Activated naive CD8-positive, alpha-beta T cell treated with anti-CD3 and anti-CD28 coated beads, Interleukin-2, amount 50 U/mL, for 24 hours (primary cell): Measurements from ENCODE around the gene SHC2.

Experiments used
- ATAC-seq: fragments of 150-1000 bp; cut with Tn5 transposase; one replicate; pipeline ENCODE4 v1.10.0; 2021
- DNase-seq: peaks from one replicate; pipeline ENCODE4 v3.0.0; 2021
- H3K27ac Mint-ChIP-seq: one replicate; pipeline ENCODE4 v1.8.0; 2021; ENCODE audit warnings: mild to moderate bottlenecking, mixed read lengths
- H3K27me3 Mint-ChIP-seq: one replicate; pipeline ENCODE4 v1.8.0; 2021; ENCODE audit warnings: mixed read lengths
- H3K36me3 Mint-ChIP-seq: one replicate; pipeline ENCODE4 v1.8.0; 2021; ENCODE audit warnings: low read depth, mixed read lengths
- H3K4me1 Mint-ChIP-seq: one replicate; pipeline ENCODE4 v1.8.0; 2021; ENCODE audit warnings: mixed read lengths
- H3K4me3 Mint-ChIP-seq: one replicate; pipeline ENCODE4 v1.8.0; 2021; ENCODE audit warnings: mild to moderate bottlenecking, moderate library complexity, mixed read lengths
- H3K9me3 Mint-ChIP-seq: one replicate; pipeline ENCODE4 v1.8.0; 2021; ENCODE audit warnings: mixed read lengths

The SHC2 gene

DNA sequence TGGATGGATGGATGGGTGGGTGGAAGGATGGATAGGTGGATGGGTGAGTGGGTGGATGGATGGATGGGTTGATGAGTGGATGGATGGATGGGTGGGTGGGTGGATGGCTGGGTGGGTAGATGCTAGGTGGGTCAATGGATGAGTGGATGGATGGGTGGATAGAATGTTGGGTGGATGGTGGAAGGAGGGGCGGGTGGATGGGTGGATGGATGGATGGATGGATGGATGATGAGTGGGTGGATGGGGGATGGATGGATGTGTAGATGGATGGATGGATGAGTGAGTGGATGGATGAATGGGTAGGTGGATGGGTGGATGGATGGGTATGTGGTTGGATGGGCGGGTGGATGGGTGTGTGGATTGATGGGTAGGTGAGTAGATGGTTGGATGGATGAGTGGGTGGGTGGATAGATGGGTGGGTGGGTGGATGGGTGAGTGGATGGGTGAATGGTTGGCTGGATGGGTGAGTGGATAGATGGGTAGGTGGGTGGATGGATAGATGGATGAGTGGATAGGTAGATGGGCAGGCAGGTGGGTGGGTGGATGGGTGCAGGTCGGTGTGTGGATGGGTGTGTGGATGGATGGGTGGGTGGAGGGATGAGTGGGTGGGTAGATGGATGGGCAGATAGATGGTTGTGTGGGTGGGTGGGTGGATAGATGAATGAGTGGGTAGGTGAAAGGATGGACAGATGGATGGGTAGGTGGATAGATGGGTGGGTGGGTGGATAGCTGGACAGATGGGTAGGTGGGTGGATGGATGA lies 4.4 kb upstream of the SHC2 start:
- no peaks in the 10 kb centered on the region for H3K36me3 Mint-ChIP-seq
- H3K9me3 Mint-ChIP-seq: peaks cover 4% of the 10 kb centered on the region
- peaks cover 2% of the 10 kb centered on the region for H3K4me1 Mint-ChIP-seq
- H3K4me3 Mint-ChIP-seq: no peak overlapping the region
- DNase-seq (no peak), ATAC-seq (no peak)
- H3K27ac Mint-ChIP-seq: no peak overlapping the region
- peaks cover 11% of the 10 kb centered on the region for H3K27me3 Mint-ChIP-seq

DNA sequence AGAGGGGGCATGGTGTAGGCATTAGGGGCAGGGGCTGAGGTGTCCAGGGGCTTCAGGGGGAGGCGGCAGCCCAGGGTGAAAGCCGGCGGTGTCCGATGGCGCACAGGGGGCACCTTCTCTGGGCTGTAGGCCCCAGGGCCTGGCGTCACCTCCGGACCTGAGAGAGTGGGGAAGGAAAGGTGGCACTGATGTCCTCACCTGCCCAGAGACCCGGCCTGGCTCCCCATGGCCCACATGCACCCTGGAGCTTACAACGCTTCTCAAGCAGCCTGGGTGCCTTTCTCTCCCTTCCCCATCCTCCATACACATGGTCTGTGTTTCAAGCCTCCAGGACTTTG lies 3.3 kb upstream of the SHC2 start:
- ATAC-seq: no peak
- Mint-ChIP-seq H3K36me3 (no peaks in the 10 kb centered on the region), H3K27me3 (peaks cover 18% of the 10 kb centered on the region), H3K4me3 (no peak overlapping the region), H3K9me3 (peaks cover 4% of the 10 kb centered on the region), H3K27ac (no peak overlapping the region), H3K4me1 (peaks cover 7% of the 10 kb centered on the region)
- DNase-seq: no peak

GRCh38 chr19:463483-464207 lies 2.8 kb upstream of the SHC2 start:
- ATAC-seq: no peak
- H3K9me3 Mint-ChIP-seq: peaks cover 4% of the 10 kb centered on the region
- no peak overlapping the region for H3K27ac Mint-ChIP-seq
- DNase-seq: no peak
- H3K4me3 Mint-ChIP-seq: no peak overlapping the region
- peaks cover 7% of the 10 kb centered on the region for H3K4me1 Mint-ChIP-seq
- peaks cover 18% of the 10 kb centered on the region for H3K27me3 Mint-ChIP-seq
- no peaks in the 10 kb centered on the region for H3K36me3 Mint-ChIP-seq

- no peak for ATAC-seq
- no peak overlapping the region for H3K27ac Mint-ChIP-seq
- no peaks in the 10 kb centered on the region for H3K36me3 Mint-ChIP-seq
- H3K4me1 Mint-ChIP-seq: peaks cover 9% of the 10 kb centered on the region
- H3K27me3 Mint-ChIP-seq: peaks cover 22% of the 10 kb centered on the region
- peaks cover 4% of the 10 kb centered on the region for H3K9me3 Mint-ChIP-seq
- H3K4me3 Mint-ChIP-seq: no peak overlapping the region
- peak; percentile 9 for DNase-seq
Observed at GRCh38 chr19:461721-462551, 1.1 kb upstream of the SHC2 start.

DNA sequence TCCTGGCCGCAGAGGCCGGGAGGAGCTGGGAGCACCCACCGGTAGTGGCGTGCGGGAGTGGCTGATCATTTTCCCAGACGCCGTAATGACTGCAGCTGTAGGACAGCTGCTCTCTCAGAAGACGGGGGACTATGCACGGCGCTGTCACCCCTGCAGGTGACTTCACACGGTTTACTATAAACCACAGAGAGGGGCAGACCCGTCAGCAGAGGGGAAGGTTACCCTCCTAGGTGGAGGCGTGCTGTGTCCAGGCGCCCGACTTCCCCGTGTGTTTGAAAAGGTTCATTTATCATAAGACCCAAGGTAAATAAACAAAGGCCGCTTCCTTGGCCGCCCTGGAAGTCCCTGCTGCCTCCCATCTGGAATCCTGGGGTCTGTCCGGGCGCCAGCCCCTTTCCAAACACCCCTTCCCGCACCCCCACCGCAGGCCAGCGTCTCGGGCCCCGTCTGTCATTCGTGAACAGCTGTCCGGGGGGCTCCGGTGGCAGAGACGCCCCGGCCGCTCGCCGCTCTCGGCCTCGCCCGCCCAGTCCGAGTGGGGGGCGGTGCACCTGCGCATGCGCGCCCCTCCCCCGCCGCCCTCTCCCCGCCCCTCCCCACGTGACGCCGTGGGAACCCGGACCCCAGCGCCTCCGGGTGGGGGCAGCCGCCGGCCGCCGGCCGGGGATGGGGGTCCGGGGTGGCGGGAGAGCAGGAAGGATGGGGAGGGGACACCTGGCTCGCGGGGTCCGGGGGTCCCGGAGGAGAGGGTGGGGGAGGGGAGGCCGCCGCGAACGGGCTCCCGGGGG lies 915 bp downstream of the SHC2 start:
- peaks cover 4% of the 10 kb centered on the region for H3K9me3 Mint-ChIP-seq
- peaks cover 24% of the 10 kb centered on the region for H3K27me3 Mint-ChIP-seq
- peak; percentile 35 for DNase-seq
- H3K27ac Mint-ChIP-seq: peak overlapping the region; percentile 67
- H3K4me3 Mint-ChIP-seq: peak overlapping the region; percentile 67
- H3K36me3 Mint-ChIP-seq: no peaks in the 10 kb centered on the region
- peak; percentile 67 for ATAC-seq
- peaks cover 9% of the 10 kb centered on the region for H3K4me1 Mint-ChIP-seq

- Mint-ChIP-seq H3K4me3 (no peak overlapping the region), H3K4me1 (peaks cover 9% of the 10 kb centered on the region), H3K27me3 (peaks cover 24% of the 10 kb centered on the region), H3K36me3 (no peaks in the 10 kb centered on the region), H3K9me3 (no peaks in the 10 kb centered on the region), H3K27ac (no peak overlapping the region)
- ATAC-seq: no peak
- DNase-seq: no peak
Observed at GRCh38 chr19:458091-459042, 2.5 kb downstream of the SHC2 start.

DNA sequence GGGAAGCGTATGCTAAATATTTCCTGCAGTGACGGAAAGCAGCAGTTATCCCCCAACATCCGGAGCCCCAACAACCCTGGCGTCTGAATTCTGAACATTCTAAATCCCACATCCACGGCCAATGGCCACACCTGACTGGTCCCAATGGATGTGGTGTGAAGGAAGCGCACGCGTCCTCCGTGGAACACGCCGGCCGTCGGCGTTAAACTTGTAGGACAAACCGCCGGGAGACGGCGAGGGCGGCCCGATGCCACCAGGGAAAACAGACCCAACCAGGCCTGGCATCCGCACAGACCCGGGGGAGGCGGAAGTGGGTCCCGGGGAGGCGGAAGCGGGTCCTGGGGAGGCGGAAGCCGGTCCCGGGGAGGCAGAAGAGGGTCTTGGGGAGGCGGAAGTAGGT lies 3.2 kb downstream of the SHC2 start:
- ATAC-seq: no peak
- Mint-ChIP-seq H3K27ac (no peak overlapping the region), H3K4me3 (no peak overlapping the region), H3K4me1 (peaks cover 9% of the 10 kb centered on the region), H3K27me3 (peaks cover 22% of the 10 kb centered on the region), H3K9me3 (no peaks in the 10 kb centered on the region), H3K36me3 (no peaks in the 10 kb centered on the region)
- DNase-seq: no peak

DNA sequence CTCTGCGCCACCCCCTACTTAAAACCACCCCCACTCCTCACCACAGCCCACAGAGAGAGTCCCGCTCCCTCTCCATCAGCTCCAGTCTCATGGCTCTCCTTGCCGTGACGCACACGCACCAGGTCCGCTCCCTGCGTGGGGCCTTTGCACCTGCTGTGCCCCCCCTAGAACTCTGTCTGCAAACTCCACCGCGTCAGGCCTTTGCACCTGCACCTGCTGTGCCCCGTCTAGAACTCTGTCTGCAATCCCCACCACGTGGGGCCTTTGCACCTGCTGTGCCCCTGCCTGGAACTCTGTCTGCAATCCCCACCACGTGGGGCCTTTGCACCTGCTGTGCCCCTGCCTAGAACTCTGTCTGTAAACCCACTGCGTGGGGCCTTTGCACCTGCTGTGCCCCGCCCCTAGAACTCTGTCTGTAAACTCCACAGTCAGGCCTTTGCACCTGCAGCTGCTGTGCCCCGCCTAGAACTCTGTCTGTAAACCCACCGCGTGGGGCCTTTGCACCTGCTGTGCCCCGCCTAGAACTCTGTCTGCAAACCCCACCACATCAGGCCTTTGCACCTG lies 4.2 kb downstream of the SHC2 start:
- no peaks in the 10 kb centered on the region for H3K36me3 Mint-ChIP-seq
- no peak overlapping the region for H3K4me3 Mint-ChIP-seq
- ATAC-seq (no peak), DNase-seq (no peak)
- peaks cover 15% of the 10 kb centered on the region for H3K27me3 Mint-ChIP-seq
- no peak overlapping the region for H3K27ac Mint-ChIP-seq
- H3K4me1 Mint-ChIP-seq: peaks cover 8% of the 10 kb centered on the region
- no peaks in the 10 kb centered on the region for H3K9me3 Mint-ChIP-seq

DNA sequence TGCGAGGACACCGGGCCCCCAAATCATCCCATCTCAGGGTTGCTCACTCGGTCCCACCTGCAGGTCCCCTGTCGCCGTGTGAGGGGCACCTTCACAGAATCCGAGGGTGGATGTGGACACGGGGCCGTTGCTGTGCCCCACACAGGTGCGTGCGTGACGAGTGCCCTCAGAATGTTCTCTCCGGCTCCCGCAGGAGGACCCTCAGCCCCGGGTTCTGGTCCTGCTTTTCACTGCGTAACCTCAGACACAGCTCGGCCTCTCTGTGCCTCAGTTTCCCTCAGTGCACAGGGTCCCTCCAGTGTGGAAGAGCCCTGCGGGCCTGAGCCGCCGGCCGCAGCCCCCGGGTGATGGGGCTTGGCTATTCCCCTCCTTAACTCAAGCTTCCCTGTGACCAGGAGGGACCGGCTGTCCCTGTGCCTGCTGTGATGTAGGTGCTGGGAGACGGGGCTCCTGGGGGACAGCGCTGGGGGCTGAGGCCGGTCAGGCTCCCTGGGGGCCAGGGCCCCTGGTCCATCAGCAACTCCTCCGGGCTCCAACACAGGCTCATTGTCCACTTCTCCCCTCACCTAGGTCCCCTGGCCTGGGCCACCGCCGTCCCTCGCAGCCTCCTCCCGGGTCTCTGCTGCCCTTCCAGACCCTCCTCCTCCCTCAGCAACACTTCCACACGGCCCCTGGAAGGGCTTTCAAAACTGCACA lies 4.8 kb downstream of the SHC2 start:
- Mint-ChIP-seq H3K27ac (no peak overlapping the region), H3K27me3 (peaks cover 13% of the 10 kb centered on the region), H3K36me3 (no peaks in the 10 kb centered on the region), H3K9me3 (no peaks in the 10 kb centered on the region), H3K4me1 (peaks cover 7% of the 10 kb centered on the region), H3K4me3 (no peak overlapping the region)
- DNase-seq: no peak
- peak; percentile 17 for ATAC-seq

GRCh38 chr19:455031-455705 lies 5.7 kb downstream of the SHC2 start:
- Mint-ChIP-seq H3K27me3 (peaks cover 13% of the 10 kb centered on the region), H3K9me3 (peaks cover 4% of the 10 kb centered on the region), H3K36me3 (no peaks in the 10 kb centered on the region), H3K4me1 (peaks cover 7% of the 10 kb centered on the region), H3K27ac (no peak overlapping the region), H3K4me3 (no peak overlapping the region)
- DNase-seq: no peak
- ATAC-seq: no peak

- no peak for ATAC-seq
- no peaks in the 10 kb centered on the region for H3K36me3 Mint-ChIP-seq
Observed at GRCh38 chr19:453606-454005, 7.2 kb downstream of the SHC2 start.

DNA sequence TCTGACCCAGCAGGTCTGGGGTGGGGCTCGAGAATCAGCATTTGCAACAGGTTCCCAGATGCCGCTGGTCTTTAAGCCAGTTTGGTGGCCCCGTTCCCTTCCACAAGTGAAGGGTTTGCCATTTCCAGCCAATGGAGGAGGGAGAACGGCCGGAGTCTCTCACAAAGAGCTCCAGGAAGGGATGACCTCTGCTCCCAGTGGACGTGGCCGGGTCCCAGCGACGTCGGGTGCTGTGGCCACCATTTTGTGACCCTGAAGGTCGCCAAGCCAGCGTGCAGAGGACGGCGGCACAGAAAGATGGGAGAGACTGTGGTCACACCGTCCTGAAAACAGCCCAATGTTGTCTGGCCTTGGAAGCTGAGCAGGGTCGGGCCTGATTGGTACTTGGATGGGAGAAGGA lies 8.0 kb downstream of the SHC2 start:
- Mint-ChIP-seq H3K4me3 (no peak overlapping the region), H3K9me3 (peaks cover 4% of the 10 kb centered on the region), H3K36me3 (no peaks in the 10 kb centered on the region), H3K4me1 (peaks cover 2% of the 10 kb centered on the region), H3K27me3 (peaks cover 9% of the 10 kb centered on the region), H3K27ac (no peak overlapping the region)
- no peak for DNase-seq
- ATAC-seq: no peak

More at GRCh38 chr19:453606-454005, 7.2 kb downstream of the SHC2 start:
- H3K27ac Mint-ChIP-seq: no peak overlapping the region
- H3K27me3 Mint-ChIP-seq: peaks cover 7% of the 10 kb centered on the region
- peaks cover 2% of the 10 kb centered on the region for H3K4me1 Mint-ChIP-seq
- H3K4me3 Mint-ChIP-seq: no peak overlapping the region
- H3K9me3 Mint-ChIP-seq: peaks cover 4% of the 10 kb centered on the region
- no peak for DNase-seq
